Mesodermal cell (in vitro differentiated cells): ENCODE results near the gene FN3KRP. TPM values are rescaled to one million over a fixed set of nuclear protein-coding genes. Genes with fewer than 3 reads are reported as not detected.

Experiments used
- H3K27ac ChIP-seq: 2 replicates; pipeline ENCODE4 v1.7.0; 2013; ENCODE audit warnings: mild to moderate bottlenecking, low read depth, low read length, moderate library complexity; ENCODE audit not compliant: severe bottlenecking
- H3K36me3 ChIP-seq: 2 replicates; pipeline ENCODE4 v1.7.1; 2013; ENCODE audit warnings: mild to moderate bottlenecking, low read length, moderate library complexity; ENCODE audit not compliant: control insufficient read depth, insufficient read depth
- H3K4me1 ChIP-seq: one replicate; pipeline ENCODE4 v1.7.1; 2013; ENCODE audit warnings: mild to moderate bottlenecking, low read length; ENCODE audit not compliant: insufficient read depth, control insufficient read depth, poor library complexity, severe bottlenecking
- H3K4me3 ChIP-seq: 2 replicates; pipeline ENCODE4 v1.7.0; 2013; ENCODE audit warnings: low read length, control low read depth, mild to moderate bottlenecking; ENCODE audit not compliant: insufficient read depth, poor library complexity, severe bottlenecking; ENCODE audit errors: extremely low read depth
- H3K9me3 ChIP-seq: 2 replicates; pipeline ENCODE4 v1.7.1; 2013; ENCODE audit warnings: mild to moderate bottlenecking, low read length, moderate library complexity; ENCODE audit not compliant: control insufficient read depth
- WGBS, 2 experiments: methylation state at CpG; one replicate each; pipeline ENCODE4 v1.1.5; 2013; ENCODE audit warnings: missing lambda C conversion rate in 2 of 2; ENCODE audit not compliant: insufficient coverage in 2 of 2; 5-methylcytosine and 5-hydroxymethylcytosine counted together
- polyA plus RNA-seq, 2 experiments: library from polyadenylated mRNA; stranded (reverse); fragments of 50-300 nt; gene quantifications; one replicate each; pipeline ENCODE4 v1.2.3, GENCODE V29; 2013

FN3KRP gene
- 25.7 TPM for polyA plus RNA-seq (2013, experiment 1 of 2)
- 22.1 TPM for polyA plus RNA-seq (2013, experiment 2 of 2)

DNA sequence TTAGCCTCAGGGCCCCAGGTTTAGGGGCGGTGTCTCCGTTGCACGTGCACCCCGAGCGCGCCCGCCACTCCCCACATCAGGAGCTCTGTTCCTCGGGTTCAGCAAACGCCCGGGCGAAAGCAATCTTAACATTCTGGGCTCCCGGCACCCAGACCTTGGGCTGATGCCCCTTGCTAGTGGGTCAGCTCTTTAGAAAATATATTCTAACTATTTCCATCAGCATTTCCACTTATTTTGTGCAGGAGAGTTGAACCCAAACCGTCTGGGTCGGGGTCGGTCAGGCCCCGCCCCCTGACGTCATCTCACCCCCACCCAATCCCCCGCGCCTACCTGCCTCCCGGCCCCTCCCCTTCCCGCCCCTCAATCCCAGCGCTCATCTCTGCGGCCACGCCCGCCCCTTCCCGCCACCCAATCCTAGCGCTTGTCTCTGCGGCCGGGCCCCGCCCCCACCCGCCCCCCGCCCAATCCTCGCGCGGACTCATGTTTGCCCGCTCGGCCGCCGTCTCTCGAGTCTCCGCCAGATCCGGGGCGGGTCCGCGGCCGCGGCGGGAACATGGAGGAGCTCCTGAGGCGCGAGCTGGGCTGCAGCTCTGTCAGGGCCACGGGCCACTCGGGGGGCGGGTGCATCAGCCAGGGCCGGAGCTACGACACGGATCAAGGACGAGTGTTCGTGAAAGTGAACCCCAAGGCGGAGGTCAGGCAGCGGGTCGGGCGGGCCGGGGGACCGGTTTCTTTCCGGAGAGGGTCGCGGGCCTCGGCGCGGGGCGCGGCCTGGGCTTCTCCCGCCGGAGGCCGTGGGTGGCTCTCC, at the start of gene FN3KRP:
FN3KRP (plus strand) TSS at position 504 of the 808 bp plus-strand sequence; CDS start at position 554, 50 bp downstream.
- H3K27ac ChIP-seq: no peak within 1 kb of the TSS
- 1% methylated on average over 41 to 49 of the region's 75 CpGs for WGBS, 2 experiments

DNA sequence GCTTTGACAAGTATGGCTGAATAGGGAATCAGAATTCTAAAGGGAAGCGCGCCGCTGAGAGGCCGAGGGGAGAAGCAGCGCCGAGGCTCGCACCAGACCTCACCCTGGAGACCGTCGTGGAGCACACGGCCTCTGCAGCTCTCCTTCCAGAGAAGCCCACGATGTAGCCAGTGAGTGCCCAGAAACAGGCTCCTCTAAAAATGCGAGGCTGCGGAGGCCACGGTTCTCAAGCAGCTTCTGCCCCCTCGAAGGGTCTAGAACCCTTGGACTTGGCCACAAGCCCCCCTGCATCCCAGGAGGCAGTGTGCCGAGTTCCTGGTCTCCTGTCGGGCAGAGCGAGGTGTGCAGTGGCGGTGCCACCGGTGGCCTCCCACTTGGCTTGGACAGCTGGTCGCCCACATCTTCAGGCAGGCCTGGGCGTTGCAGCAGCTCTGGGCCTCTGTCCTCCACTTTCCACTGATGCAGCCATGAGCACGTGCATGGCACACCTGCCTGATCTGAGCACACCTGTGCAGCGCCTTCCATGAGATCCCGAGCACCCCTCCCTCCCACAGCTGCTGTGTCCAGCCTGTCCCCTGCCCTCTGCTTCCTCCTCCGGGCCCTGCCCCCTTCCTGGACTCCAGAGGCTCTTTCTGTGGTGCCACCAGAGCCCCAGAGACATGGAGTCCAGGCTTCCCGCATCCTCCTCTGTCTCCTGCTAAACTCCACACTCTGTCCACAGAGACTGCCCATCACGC, 49.4 kb upstream of the FN3KRP start:
- Histone ChIP-seq H3K27ac (no peak overlapping the region), H3K4me3 (no peak overlapping the region), H3K9me3 (no peaks in the 10 kb centered on the region), H3K4me1 (peaks cover 12% of the 10 kb centered on the region), H3K36me3 (no peaks in the 10 kb centered on the region)
- 91 to 93% methylated on average over 24 to 25 of the region's 28 CpGs for WGBS, 2 experiments

More for the DNA sequence above, at the start of gene FN3KRP:
- H3K4me3 ChIP-seq: peak within 1 kb of the TSS; percentile 82
- no peaks in the 10 kb centered on the region for H3K4me1 ChIP-seq
- no peaks in the 10 kb centered on the region for H3K9me3 ChIP-seq
- peaks cover 19% of the 10 kb centered on the region for H3K36me3 ChIP-seq

DNA sequence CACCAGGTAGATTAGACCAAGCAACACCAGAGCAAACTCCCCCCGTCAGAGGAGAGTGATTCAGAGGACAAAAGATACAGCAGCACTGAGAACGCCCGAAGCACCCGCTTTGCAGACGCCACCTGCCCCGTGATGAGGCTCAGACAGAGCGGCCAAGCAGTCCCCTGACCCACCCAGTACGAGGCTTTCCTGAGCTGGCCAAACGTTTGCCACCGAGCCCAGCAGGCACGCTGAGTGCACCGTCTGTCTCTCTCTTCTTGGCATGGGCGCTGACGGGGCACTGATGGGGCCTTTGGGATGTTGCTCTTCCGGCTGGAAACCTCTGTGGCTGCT, 48.9 kb upstream of the FN3KRP start:
- WGBS, 2 experiments: 91% methylated on average over 13 of the region's 15 CpGs

GRCh38 chr17:82668024-82668630, 48.4 kb upstream of the FN3KRP start:
- H3K27ac ChIP-seq: no peak overlapping the region
- no peak overlapping the region for H3K4me3 ChIP-seq
- no peaks in the 10 kb centered on the region for H3K9me3 ChIP-seq
- 73 to 87% methylated on average over 10 of the region's 16 CpGs for WGBS, 2 experiments
- H3K36me3 ChIP-seq: no peaks in the 10 kb centered on the region
- H3K4me1 ChIP-seq: peaks cover 12% of the 10 kb centered on the region

More for the DNA sequence above, 48.9 kb upstream of the FN3KRP start:
- Histone ChIP-seq H3K4me1 (peaks cover 12% of the 10 kb centered on the region), H3K27ac (no peak overlapping the region), H3K4me3 (no peak overlapping the region), H3K36me3 (no peaks in the 10 kb centered on the region), H3K9me3 (no peaks in the 10 kb centered on the region)

- WGBS, 2 experiments: 38 to 40% methylated on average over 19 to 20 of the region's 20 CpGs
- H3K27ac ChIP-seq: no peak overlapping the region
Measured at GRCh38 chr17:82668631-82669099, 47.8 kb upstream of the FN3KRP start.

GRCh38 chr17:82670661-82671450, 45.6 kb upstream of the FN3KRP start:
- H3K27ac ChIP-seq: no peak overlapping the region
- no peaks in the 10 kb centered on the region for H3K9me3 ChIP-seq
- WGBS, 2 experiments: 92 to 94% methylated on average over 18 of the region's 19 CpGs
- no peak overlapping the region for H3K4me3 ChIP-seq
- H3K4me1 ChIP-seq: peaks cover 3% of the 10 kb centered on the region
- no peaks in the 10 kb centered on the region for H3K36me3 ChIP-seq

More at GRCh38 chr17:82668631-82669099, 47.8 kb upstream of the FN3KRP start:
- no peaks in the 10 kb centered on the region for H3K36me3 ChIP-seq
- no peak overlapping the region for H3K4me3 ChIP-seq
- H3K9me3 ChIP-seq: no peaks in the 10 kb centered on the region
- H3K4me1 ChIP-seq: peaks cover 12% of the 10 kb centered on the region

GRCh38 chr17:82674656-82675475, 41.6 kb upstream of the FN3KRP start:
- Histone ChIP-seq H3K4me3 (no peak overlapping the region), H3K9me3 (no peaks in the 10 kb centered on the region), H3K36me3 (no peaks in the 10 kb centered on the region), H3K27ac (no peak overlapping the region), H3K4me1 (no peaks in the 10 kb centered on the region)
- 81 to 85% methylated on average over 15 to 17 of the region's 20 CpGs for WGBS, 2 experiments

GRCh38 chr17:82675476-82676245, 40.8 kb upstream of the FN3KRP start:
- WGBS, 2 experiments: 78 to 83% methylated on average over 10 to 17 of the region's 18 CpGs
- Histone ChIP-seq H3K4me3 (no peak overlapping the region), H3K27ac (no peak overlapping the region), H3K36me3 (no peaks in the 10 kb centered on the region), H3K9me3 (no peaks in the 10 kb centered on the region), H3K4me1 (no peaks in the 10 kb centered on the region)

- Histone ChIP-seq H3K36me3 (no peaks in the 10 kb centered on the region), H3K4me1 (no peaks in the 10 kb centered on the region), H3K9me3 (peaks cover 6% of the 10 kb centered on the region), H3K4me3 (no peak overlapping the region), H3K27ac (no peak overlapping the region)
- 84 to 88% methylated on average over 20 to 23 of the region's 23 CpGs for WGBS, 2 experiments
Measured at GRCh38 chr17:82677353-82677925, 39.1 kb upstream of the FN3KRP start.
